Measurements from ENCODE around the gene CHST3.

Gene CHST3

GRCh38 chr10:71964098-71964742, at the start of gene CHST3:
Gene CHST3 (plus strand): TSS chr10:71964395. CDS start chr10:72005843, 41,448 bp downstream.
- TF ChIP-seq GATA3 (IDR thresholded peaks at IDR 0.05; ENCODE audit: low read depth, low read length) (no peak), GATA2 (IDR thresholded peaks at IDR 0.05; ENCODE audit: low read depth, low read length) (no peak)

GRCh38 chr10:71916827-71917226, 47.4 kb upstream of the CHST3 start:
- TF ChIP-seq GATA3 (IDR thresholded peaks at IDR 0.05; ENCODE audit: low read depth, low read length) (no peak), GATA2 (IDR thresholded peaks at IDR 0.05; ENCODE audit: low read depth, low read length) (no peak)

GRCh38 chr10:71918992-71919391, 45.2 kb upstream of the CHST3 start:
- TF ChIP-seq GATA2 (IDR thresholded peaks at IDR 0.05; ENCODE audit: low read depth, low read length), result no peak

GRCh38 chr10:71920540-71921323, 43.5 kb upstream of the CHST3 start:
- TF ChIP-seq GATA3 (IDR thresholded peaks at IDR 0.05; ENCODE audit: low read depth, low read length), result no peak
- no peak for TF ChIP-seq GATA2 (IDR thresholded peaks at IDR 0.05; ENCODE audit: low read depth, low read length)

GRCh38 chr10:71921324-71922027, 42.7 kb upstream of the CHST3 start:
- no peak for TF ChIP-seq GATA2 (IDR thresholded peaks at IDR 0.05; ENCODE audit: low read depth, low read length)
- no peak for TF ChIP-seq GATA3 (IDR thresholded peaks at IDR 0.05; ENCODE audit: low read depth, low read length)

GRCh38 chr10:71923138-71923692, 41.0 kb upstream of the CHST3 start:
- TF ChIP-seq GATA2 (IDR thresholded peaks at IDR 0.05; ENCODE audit: low read depth, low read length) (no peak), GATA3 (IDR thresholded peaks at IDR 0.05; ENCODE audit: low read depth, low read length) (no peak)

GRCh38 chr10:71924771-71925170, 39.4 kb upstream of the CHST3 start:
- no peak for TF ChIP-seq GATA2 (IDR thresholded peaks at IDR 0.05; ENCODE audit: low read depth, low read length)
- no peak for TF ChIP-seq GATA3 (IDR thresholded peaks at IDR 0.05; ENCODE audit: low read depth, low read length)

- TF ChIP-seq GATA3 (IDR thresholded peaks at IDR 0.05; ENCODE audit: low read depth, low read length) (no peak), GATA2 (IDR thresholded peaks at IDR 0.05; ENCODE audit: low read depth, low read length) (no peak)
These were observed 37.0 kb upstream of the CHST3 start for GRCh38 chr10:71927159-71927558.

GRCh38 chr10:71927776-71928592, 36.2 kb upstream of the CHST3 start:
- TF ChIP-seq GATA3 (IDR thresholded peaks at IDR 0.05; ENCODE audit: low read depth, low read length) (no peak), GATA2 (IDR thresholded peaks at IDR 0.05; ENCODE audit: low read depth, low read length) (no peak)

GRCh38 chr10:71931295-71931694, 32.9 kb upstream of the CHST3 start:
- TF ChIP-seq GATA2 (IDR thresholded peaks at IDR 0.05; ENCODE audit: low read depth, low read length), result no peak
- no peak for TF ChIP-seq GATA3 (IDR thresholded peaks at IDR 0.05; ENCODE audit: low read depth, low read length)

GRCh38 chr10:71933651-71934050, 30.5 kb upstream of the CHST3 start:
- TF ChIP-seq GATA3 (IDR thresholded peaks at IDR 0.05; ENCODE audit: low read depth, low read length) (no peak), GATA2 (IDR thresholded peaks at IDR 0.05; ENCODE audit: low read depth, low read length) (no peak)

GRCh38 chr10:71938211-71938610, 26.0 kb upstream of the CHST3 start:
- TF ChIP-seq GATA3 (IDR thresholded peaks at IDR 0.05; ENCODE audit: low read depth, low read length) (no peak), GATA2 (IDR thresholded peaks at IDR 0.05; ENCODE audit: low read depth, low read length) (no peak)

GRCh38 chr10:71939304-71939703, 24.9 kb upstream of the CHST3 start:
- no peak for TF ChIP-seq GATA2 (IDR thresholded peaks at IDR 0.05; ENCODE audit: low read depth, low read length)
- no peak for TF ChIP-seq GATA3 (IDR thresholded peaks at IDR 0.05; ENCODE audit: low read depth, low read length)

Data from SH-SY5Y (cell line).